NCI-H1105 (cell line): ENCODE results near the gene APPBP2.
"Not testable (repeated sequence)": the region's sequence is repeated elsewhere in the genome, so short reads cannot be mapped to it uniquely, and the experiment has no call there.

Experiments used
- DNase-seq: peaks from one replicate; lab custom pipeline; 2025; lab: John Stamatoyannopoulos, UW

APPBP2 gene

DNA sequence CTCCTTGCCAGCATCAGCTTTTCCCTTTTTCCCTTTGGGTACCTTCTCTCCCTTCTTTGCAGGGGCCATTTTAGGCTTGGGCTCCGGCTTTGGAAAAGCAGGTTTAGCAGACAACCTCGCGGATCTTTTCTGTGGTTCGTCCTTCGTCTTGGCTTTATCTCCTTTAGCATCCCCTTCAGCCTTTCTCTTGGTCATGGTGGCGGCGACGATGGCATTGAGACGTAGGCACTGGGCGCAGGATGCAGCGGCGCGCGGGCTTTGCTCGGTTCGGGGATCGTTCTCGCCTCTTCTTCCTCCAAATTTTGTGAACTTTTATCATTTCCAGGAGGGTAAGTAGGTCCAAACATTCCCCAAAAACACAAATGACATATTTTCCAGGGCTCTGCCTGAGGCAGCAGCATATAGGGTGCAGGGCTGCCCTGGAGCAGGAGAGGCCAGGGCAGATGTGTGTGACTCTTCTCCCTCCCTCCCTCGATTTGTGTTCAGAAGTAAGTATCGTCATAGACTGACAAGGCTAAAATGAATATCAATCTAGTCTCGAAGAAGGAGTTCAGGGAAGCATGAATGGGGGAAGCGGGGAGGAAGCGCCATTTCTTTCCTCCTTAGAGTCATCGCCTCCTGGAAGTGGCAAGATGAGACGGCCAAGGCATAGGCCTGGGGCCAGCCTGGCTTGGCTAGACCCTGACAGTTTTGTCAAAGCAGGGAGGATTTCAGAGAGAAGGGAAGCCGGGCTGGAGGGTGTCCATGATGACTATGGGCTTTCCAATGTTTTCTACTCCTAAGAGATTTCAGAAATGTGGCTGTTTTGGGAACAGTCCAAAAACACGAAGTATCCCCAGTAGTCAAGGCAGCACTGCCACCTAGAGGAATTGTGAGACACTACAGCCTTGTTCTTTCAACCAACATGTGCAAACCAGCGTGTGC, 90.5 kb downstream of the APPBP2 start:
- peak; percentile 55 for DNase-seq

DNA sequence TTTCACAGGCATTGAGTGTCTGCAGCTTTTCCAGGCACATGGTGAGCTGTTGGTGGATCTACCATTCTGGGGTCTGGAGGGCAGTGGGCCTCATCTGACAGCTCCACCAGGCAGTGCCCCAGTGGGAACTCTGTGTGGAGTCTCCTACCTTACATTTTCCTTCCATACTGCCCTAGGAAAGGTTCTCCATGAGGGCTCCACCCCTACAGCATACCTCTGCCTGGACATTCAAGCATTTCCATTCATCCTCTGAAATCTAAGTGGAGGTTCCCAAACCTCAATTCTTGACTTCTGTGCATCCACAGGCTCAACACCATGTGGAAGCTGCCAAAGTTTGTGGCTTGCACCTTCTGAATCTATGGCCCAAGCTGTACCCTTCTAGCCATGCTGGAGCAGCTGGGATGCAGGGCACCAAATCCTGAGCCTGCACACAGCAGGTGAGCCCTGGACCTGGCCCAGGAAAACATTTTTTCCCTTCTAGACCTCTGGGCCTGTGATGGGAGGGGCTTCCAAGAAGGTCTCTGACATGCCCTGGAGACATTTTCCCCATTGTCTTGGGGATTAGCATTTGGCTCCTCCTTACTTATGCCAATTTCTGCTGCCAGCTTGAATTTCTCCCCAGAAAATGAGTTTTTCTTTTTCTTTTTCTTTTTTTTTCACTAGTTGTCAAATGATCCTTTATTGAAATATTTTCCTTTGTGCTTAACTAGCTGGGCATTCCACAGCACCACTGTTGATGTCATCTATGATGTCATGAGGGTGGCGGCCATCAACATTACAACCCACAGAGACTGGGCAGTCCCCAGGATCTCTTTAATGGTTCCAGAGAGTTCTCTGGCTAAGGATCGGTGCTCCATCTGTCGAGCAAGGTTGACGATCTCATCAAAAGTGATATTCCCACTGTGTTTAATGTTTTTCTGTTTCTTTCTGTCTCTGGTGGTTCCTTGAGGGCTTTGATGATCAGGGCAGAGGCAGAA, 92.7 kb downstream of the APPBP2 start:
- not testable (repeated sequence) for DNase-seq

DNA sequence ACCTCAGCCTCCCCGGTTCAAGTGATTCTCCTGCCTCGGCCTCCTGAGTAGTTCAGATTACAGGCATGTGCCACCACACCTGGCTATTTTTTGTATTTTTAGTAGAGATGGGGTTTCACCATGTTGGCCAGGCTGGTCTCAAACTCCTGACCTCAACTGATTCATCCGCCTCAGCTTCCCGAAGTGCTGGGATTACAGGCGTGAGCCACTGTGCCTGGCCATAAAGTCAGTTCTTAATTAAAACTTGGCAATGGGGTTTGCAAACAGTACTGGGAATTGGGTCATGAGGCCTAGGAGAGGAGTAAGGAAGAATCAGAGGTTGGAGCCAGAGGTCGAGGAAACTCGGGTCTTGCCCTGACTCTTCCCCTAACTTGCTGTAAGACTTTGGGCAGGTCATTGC, 95.5 kb downstream of the APPBP2 start:
- DNase-seq: not testable (repeated sequence)

- DNase-seq: not testable (repeated sequence)
These were observed 97.6 kb downstream of the APPBP2 start for GRCh38 chr17:60428491-60428890.

DNA sequence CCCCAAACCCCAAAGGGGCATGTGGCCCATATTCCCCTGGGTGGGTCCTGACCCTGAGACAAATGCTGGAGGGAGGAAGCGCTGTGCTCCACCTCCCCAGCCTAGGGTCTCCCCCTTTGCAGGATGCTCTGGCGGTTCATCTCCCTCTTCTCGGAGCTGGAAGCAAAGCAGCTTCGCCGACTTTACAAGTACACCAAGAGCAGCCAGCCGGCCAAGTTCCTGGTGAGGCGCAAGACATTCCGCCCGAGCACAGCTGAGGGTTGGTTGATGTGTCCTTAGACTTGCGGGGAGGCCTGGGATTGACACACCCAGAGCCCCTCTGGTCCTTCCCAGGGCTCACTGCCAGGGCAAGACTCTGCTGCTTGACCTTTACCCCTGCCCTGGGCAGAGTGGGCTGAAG, 99.4 kb downstream of the APPBP2 start:
- DNase-seq: no peak

GRCh38 chr17:60425626-60426025, 100.4 kb downstream of the APPBP2 start:
- DNase-seq: no peak

DNA sequence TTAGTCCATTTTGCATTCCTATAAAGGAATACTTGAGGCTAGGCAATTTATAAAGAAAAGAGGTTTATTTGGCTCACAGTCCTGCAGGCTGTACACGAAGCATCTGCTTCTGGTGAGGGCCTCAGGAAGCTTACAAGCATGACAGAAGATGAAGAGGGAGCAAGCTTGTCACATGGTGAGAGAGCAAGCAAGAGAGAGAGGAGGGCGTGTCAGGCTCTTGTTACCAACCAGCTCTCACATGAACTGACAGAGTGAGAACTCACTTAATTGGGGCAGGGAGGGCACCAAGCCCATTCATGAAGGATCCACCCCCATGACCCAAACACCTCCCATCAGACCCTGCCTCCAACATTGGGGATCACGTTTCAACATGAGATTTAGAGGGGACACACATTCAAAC, 102.2 kb downstream of the APPBP2 start:
- DNase-seq: no peak

GRCh38 chr17:60422162-60422665, 103.8 kb downstream of the APPBP2 start, which contains the start of gene CHCT1:
Gene CHCT1, plus strand, starts transcription at chr17:60422489. Its CDS starts 104 bp downstream, at chr17:60422593.
- no peak for DNase-seq

GRCh38 chr17:60421273-60422161, 104.5 kb downstream of the APPBP2 start:
- no peak for DNase-seq

- DNase-seq: not testable (repeated sequence)
These were observed 106.2 kb downstream of the APPBP2 start for GRCh38 chr17:60419875-60420274.

DNA sequence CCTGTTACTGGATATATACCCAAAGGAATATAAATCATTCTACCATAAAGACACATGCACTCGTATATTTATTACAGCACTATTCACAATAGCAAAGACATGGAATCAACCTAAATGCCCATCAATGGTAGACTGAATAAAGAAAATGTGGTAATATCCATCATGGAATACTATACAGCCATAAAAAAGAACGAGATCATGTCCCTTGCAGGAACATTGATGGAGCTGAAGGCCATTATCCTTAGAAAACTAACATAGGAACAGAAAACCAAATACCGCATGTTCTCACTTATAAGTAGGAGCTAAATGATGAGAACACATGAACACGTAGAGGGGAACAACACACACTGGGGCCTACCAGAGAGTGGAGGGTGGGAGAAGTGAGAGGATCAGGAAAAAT, 107.0 kb downstream of the APPBP2 start:
- not testable (repeated sequence) for DNase-seq

- DNase-seq: no peak
These were observed 109.6 kb downstream of the APPBP2 start for GRCh38 chr17:60416368-60416925.

DNA sequence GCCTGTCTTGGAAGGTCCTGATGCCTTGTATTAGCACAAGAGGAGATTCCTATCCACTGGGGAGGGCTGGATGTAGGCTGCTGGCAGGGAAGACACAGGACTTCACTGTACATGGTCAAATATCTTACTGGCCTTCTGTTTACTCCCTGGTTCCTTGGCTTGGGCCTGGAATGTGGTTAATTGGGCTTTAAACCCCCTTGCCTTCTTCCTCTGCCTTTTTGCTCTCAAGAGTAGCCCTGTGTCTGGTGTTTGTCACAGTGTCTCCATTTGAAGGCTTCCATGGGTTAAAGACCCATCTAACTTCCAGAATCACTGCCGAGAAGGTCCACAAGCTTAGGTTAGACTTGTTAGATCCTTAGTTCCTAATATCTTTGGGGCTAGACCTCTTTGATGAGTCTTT, 110.9 kb downstream of the APPBP2 start:
- no peak for DNase-seq

- no peak for DNase-seq
These were observed 113.3 kb downstream of the APPBP2 start for GRCh38 chr17:60412701-60413100.

DNA sequence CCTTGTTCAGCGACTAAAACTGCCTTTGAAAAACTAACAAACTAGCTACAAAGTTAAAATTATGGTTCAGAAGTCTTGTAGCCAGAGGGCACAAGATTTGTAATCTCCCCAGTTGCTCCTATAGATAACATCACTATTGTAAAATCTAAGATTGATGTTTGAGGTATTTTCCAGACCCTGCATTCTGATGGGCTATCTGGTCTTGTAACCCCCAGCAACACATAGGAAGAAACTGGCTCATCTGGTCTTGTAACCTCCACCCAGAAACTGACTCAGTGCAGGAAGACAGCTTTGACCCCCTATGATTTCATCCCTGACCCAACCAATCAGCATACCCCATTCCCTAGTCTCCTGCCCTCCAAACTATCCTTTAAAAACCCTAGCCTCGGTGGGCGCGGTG, 116.0 kb downstream of the APPBP2 start:
- no peak for DNase-seq

DNA sequence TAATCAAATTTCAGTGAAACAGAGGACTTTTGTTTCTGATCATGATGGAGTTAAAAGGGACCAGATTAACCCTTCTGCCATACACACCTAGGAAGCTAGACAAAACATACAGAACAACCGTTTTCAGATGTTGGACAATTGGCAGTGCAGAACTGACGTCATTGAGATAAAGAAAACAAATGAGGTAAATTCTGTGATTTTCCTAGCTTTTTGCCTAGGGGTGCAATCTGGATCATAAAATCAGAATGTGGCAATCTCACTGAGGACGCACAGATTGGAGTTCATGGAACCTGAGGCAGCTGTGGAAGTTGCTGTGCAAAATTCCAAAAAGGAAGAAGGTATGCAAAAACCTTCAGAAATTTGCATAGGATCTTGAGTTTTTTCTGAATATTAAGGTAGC, 119.2 kb downstream of the APPBP2 start:
- DNase-seq: no peak

DNA sequence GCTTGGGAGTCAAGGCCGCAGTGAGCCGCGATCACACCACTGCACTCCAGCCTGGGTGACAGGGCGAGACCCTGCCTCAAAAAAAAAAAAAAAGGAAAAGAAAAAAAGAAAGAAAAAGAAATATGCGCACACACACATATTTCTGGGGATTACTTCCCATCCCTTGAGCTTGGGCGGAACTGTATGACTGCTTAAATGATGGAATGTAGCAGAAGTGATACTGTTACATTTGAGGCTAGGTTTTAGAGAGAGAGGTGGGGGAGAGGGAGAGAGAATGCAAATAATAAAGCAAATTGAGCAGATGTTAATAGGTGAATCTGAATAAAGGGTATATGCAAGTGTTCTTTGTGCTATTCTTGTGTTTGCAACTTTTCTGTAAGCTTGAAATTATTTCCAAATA, 122.1 kb downstream of the APPBP2 start:
- DNase-seq: no peak

- DNase-seq: no peak
These were observed 122.6 kb downstream of the APPBP2 start for GRCh38 chr17:60403523-60403810.

GRCh38 chr17:60401819-60402218, 124.2 kb downstream of the APPBP2 start:
- DNase-seq: no peak

DNA sequence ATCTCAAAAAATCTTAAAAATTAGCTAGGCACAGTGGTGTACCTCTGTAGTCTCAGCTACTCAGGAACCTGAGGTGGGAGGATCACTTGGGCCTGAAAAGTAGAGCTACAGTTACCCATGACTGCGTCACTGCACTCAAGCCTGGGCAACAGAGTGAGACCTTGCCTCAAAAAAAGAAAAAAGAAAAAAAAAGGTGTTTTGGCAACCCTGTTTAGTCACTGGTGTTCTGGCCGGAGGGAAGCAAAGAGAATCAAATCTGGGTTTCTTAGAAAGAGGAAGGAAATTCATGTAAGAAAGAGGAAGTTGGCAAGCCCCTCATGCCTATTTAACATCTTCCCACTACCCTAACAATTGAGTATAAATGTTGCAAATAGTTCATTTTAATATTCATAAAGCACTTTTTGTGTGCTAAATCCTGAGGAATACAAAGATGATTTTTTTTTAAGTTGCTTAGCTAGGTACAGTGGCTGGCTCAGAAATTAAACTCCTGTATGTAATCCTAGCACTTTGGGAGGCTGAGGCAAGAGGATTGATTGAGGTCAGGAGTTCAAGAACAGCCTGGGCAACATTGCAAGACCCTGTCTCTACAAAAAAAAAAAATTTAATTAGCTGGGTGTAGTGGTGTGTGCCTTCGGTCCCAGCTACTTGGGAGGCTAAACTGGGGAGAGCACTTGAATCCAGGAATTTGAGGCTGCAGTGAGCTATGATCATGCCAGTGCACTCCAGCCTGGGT, 127.6 kb downstream of the APPBP2 start:
- no peak for DNase-seq

DNA sequence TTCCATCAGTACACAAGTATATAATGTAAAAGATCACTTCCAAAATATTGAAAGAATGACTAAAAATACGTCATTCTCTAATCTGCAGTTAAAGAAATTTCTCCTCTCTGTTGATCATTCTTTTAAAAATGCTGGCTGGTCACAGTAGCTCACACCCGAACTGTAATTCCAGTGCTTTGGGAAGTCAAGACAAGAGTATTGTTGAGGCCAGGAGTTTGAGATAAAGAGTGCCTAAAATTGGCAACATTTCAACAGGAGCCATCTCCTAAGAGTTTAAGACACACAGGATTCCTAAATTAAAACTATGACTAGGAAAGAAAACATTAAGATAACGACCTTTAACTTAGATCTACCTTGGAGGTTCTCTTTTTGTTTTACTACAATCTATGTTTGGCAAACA, 129.6 kb downstream of the APPBP2 start:
- no peak for DNase-seq
